Omental fat pad (tissue), 4 donors: ENCODE results near the gene NPTX1. TPM values are rescaled to one million over a fixed set of nuclear protein-coding genes. Genes with fewer than 3 reads are reported as not detected.

ENCODE experiments used
- ATAC-seq: fragments of 150-250 bp; one replicate; pipeline ENCODE4 v1.9.1; 2016; ENCODE audit warnings: mild to moderate bottlenecking, moderate library complexity; ENCODE audit not compliant: low FRiP score
- DNase-seq: peaks from one replicate; pipeline ENCODE4 v3.0.0-alpha.2; 2019; ENCODE audit warnings: low spot score
- CTCF ChIP-seq, 3 donors: fragments of 450-650 bp; IDR thresholded peaks; one replicate each; pipeline ENCODE4 v1.5.1; 2016 to 2017; ENCODE audit warnings: antibody characterized with exemption in 3 of 3, mild to moderate bottlenecking in 3 of 3, moderate library complexity in 2 of 3
- total RNA-seq, 4 donors: library from RNA; depleted of rRNA; stranded (reverse); fragments of >200 nt; gene quantifications; one replicate each; pipeline ENCODE4 v1.1.0, GENCODE V29; 2016

The NPTX1 gene
- total RNA-seq, 4 donors from 2014 or later, result 0.16 to 0.96 (median 0.19) TPM; not detected in 1

GRCh38 chr17:80425835-80426426 lies 50.5 kb downstream of the NPTX1 start:
- no peak for DNase-seq
- no peak for TF ChIP-seq CTCF (IDR thresholded peaks at IDR 0.05)
- ATAC-seq, result no peak

GRCh38 chr17:80424878-80425765 lies 51.3 kb downstream of the NPTX1 start:
- TF ChIP-seq CTCF (IDR thresholded peaks at IDR 0.05), result no peak
- no peak for ATAC-seq
- DNase-seq, result no peak

- ATAC-seq, result no peak
- no peak for DNase-seq
- no peak for TF ChIP-seq CTCF (IDR thresholded peaks at IDR 0.05)
Observed at GRCh38 chr17:80424261-80424660, 52.1 kb downstream of the NPTX1 start.

- no peak for ATAC-seq
- no peak for DNase-seq
Observed at GRCh38 chr17:80423536-80424225, 52.7 kb downstream of the NPTX1 start.

GRCh38 chr17:80422981-80423380 lies 53.4 kb downstream of the NPTX1 start:
- ATAC-seq, result no peak
- DNase-seq, result no peak
- no peak for TF ChIP-seq CTCF (IDR thresholded peaks at IDR 0.05)

More at GRCh38 chr17:80423536-80424225, 52.7 kb downstream of the NPTX1 start:
- TF ChIP-seq CTCF (IDR thresholded peaks at IDR 0.05), result no peak

GRCh38 chr17:80422276-80422675 lies 54.1 kb downstream of the NPTX1 start:
- TF ChIP-seq CTCF (IDR thresholded peaks at IDR 0.05), result no peak
- ATAC-seq, result no peak
- DNase-seq, result no peak
